NCI-H1694 treated with DMSO at 0.1 percent for 48 hours (cell line): Measurements from ENCODE around the gene PRR23E.
A peak's percentile ranks its signal among the peaks of the same experiment; 100 is the strongest.

ENCODE experiments used
- DNase-seq: peaks from one replicate; lab custom pipeline; 2025; lab: John Stamatoyannopoulos, UW

The PRR23E gene

GRCh38 chr3:127165036-127165435 lies 27.9 kb upstream of the PRR23E start:
- DNase-seq, result no peak

- no peak for DNase-seq
Measured at GRCh38 chr3:127165694-127166485, 27.0 kb upstream of the PRR23E start.

GRCh38 chr3:127166501-127167065 lies 26.3 kb upstream of the PRR23E start:
- DNase-seq, result no peak

- DNase-seq, result no peak
Measured at GRCh38 chr3:127167315-127168043, 25.5 kb upstream of the PRR23E start.

GRCh38 chr3:127168271-127168670 lies 24.7 kb upstream of the PRR23E start:
- DNase-seq, result no peak

DNA sequence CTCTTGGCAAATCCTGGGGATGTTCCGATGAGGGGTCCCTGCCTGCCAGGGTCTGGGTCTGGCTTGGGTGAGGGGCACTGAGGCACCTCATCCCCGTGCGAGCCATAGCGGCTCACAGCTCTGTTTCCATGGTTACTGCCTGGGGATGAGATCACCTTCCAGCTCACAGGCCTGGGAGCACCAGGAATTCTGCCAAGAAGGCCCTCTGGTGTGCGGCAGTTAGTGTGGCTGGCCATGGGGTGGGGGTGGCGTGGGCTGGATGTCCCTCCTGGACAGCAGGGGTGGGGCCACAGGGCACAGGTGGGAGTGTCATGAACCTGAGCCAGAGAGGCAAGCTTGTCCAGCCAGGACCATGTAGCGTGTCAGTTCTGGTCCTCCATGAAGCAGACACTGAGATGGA lies 22.1 kb upstream of the PRR23E start:
- DNase-seq, result peak; percentile 59

DNA sequence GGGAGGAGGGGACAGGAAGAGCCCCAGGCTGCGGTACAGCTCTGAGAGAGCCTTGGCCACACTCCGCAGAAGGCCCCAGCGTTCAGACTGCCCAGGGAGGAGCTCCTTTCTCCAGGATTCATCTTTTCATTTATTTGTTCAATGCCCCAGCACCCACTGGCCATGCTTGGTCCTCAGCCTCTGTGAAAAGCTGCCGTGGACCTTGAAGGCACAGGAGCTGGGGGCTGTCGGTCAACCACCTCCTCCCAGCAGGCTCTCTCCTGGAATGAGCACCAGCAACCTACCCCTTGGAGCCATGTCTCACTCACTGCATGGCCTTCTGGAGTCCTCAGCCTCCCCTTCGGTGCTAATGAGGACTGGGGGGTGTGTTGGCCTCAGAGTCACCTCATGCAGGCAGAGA lies 21.6 kb upstream of the PRR23E start:
- no peak for DNase-seq

DNA sequence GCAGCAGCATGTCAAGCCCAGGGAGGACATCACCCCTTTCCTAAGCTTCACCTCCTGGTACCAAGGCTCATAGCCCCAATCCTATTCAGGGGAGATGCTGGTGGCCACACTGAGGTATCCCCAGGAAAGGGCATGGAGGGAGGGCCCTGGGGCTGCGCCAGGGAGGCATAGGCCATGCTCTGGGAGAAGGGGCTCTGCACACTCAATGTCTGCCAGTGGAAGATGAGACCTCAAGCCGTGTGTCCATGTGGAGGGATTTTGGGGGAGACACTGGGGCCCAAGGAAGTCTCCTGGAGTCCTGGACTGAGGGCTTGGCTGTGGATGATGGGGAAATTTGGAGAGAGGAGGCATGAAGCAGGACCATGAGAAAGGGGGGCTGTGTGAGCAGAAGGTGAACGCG lies 21.2 kb upstream of the PRR23E start:
- DNase-seq, result no peak

GRCh38 chr3:127172211-127172610 lies 20.7 kb upstream of the PRR23E start:
- no peak for DNase-seq

GRCh38 chr3:127172781-127173515 lies 20.0 kb upstream of the PRR23E start:
- DNase-seq, result peak; percentile 8

- DNase-seq, result no peak
Measured at GRCh38 chr3:127173516-127174166, 19.3 kb upstream of the PRR23E start.

DNA sequence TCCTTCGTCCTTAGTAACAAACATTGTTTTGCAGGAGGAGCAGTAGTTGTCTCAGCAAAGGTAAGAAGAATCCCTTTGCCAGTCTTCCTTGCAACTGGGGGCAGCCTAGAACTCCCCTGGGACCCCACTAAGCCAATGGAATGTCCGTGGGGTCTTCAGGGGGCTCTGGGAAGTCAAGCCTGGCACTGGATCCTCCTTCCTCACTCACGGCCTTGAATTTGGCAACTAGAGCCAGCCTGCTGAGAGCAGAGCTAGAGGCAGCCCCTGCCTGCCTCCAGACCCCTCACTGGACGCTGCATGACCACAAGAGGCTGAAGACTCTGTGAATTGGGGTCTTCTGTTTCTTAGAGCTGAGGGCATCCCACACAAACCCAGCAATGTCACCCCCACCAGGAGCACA lies 18.6 kb upstream of the PRR23E start:
- DNase-seq, result no peak

- DNase-seq, result no peak
Measured at GRCh38 chr3:127174715-127175140, 18.2 kb upstream of the PRR23E start.

DNA sequence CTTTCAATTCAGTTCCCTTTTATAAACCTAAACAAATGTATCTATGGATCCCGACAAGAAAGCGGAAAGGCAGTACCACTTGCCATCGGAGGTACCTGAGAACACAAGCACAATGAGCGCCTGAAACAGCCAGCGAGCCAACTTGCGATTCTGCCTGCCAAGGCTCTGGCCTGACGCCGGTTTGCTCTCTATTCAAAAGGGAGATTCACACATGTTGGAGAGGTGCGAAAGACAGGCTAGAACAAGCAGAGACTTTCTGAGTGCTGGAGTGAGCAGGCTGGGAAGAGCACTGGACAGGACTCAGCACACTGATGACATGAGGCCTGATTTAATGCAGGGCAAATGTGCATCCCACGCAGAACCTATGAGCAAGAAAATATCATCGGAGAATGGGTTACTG lies 17.7 kb upstream of the PRR23E start:
- no peak for DNase-seq

- no peak for DNase-seq
Measured at GRCh38 chr3:127177226-127177625, 15.7 kb upstream of the PRR23E start.

DNA sequence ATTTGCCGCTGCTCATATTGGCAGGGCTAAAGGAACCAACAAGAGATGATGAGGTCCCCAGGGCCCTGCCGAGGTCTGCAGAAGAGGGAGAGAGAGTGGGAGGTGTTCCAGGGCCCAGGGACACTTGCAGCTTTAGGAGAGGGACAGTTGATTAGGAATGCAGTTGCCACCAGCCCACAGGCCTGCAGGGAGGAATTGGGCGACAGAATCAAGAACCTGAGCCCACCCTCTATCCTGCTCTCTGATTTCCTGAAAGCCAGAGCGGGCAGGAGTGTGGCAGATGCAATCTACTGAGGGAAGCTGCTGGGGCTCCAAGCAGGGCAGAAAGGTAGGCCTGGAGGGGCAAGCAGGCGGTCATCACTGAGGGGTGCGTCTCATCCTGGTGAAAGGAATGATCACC lies 12.1 kb upstream of the PRR23E start:
- DNase-seq, result no peak

DNA sequence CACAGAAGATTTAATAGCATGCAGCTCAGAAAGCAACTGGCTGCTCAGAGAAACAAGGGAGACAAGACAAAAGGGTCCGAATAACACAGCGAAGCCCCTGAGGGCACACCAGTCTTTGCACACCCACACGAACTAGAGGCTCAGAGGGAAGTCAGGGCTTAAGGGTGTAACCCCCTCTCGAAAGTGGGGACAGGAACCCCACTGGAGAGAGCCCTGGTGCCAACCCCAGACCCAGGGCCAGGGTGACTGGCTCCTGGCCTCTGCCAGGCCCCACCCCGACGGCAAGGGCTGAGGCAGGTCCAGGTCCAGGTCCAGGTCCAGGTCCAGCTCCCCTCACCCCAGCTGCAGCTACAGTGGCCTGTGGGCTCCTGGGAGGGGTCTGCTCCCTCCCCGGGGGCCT lies 10.5 kb upstream of the PRR23E start:
- no peak for DNase-seq

- DNase-seq, result no peak
Measured at GRCh38 chr3:127182848-127183714, 9.8 kb upstream of the PRR23E start.

GRCh38 chr3:127183931-127184869 lies 8.7 kb upstream of the PRR23E start:
- DNase-seq, result no peak

DNA sequence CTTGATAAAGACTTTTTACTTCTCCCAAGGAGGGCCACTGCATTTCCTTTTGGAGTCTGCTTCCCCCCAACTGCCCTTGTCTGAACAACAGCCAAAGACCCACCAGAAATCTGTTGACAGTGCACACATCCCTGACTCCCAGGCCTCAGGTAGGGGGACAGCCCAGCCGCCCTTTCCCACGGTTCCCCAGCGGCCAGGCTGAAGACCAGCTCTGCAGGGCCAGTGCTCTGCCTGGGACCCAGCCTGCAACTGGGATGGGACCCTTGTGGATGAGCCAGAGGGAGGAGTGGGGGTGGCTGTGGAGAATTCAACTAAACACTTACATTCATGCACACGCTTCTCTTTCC lies 8.1 kb upstream of the PRR23E start:
- DNase-seq, result no peak
